Measurements from ENCODE around the gene CANT1. TPM values are rescaled to one million over a fixed set of nuclear protein-coding genes. Genes with fewer than 3 reads are reported as not detected.

CANT1 gene
- total and polyA plus RNA-seq, 2 of the 13 experiments (the other 11 are each of a cell fraction or from before 2014, with no cell fraction given), result 34.1 to 42.1 TPM

DNA sequence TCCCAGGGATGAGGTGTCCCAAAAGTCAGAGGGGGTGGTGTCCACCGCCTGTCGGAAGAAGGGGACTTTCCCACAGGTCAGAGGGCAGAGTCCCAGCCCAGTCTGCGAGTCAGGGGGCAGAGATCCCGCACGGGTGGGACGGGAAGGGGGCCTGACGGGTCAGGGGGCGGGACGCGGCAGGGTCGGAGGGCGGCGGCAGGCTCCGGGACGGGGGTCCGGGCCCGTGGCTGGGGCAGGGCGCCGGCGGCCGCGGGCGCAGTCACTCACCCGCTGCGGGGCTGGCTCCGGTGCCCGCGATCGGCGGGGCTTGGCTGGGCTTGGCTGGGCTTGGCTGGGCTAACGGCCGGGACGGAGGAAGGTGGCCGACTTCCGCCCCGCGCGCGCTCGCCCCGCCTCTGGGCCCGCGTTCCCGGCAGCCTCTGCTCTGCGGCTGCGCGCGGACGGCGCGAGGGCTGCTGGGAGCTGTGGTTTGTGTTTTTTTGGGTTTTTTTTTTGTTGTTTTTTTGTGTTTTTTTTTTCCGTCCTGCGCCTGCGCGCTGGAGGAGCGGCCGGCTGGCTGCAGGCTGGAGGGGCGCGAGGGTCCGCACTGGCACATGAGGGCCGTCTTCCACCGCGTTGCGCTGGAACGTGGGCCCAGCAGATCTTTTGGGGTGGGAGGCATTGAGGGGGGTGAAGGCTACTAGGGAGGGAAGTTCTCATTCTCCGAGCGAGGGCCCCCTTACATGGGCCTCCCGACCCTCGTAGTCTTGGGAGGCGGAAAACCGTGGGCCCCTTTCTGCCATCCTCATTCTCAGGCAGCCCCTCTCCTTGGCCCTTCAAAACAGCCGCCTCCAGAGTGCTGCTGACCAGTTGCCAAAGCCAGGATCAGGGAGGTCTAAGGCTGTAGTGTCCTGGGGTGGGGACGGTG lies at the start of gene CANT1 (continued):
- TF ChIP-seq ZSCAN31 (CRISPR knock-in tag; IDR thresholded peaks at IDR 0.05; ENCODE audit: low read depth), result peak; percentile 71; the same call in 1 of the 2 replicates
- TF ChIP-seq, protein P1, sequence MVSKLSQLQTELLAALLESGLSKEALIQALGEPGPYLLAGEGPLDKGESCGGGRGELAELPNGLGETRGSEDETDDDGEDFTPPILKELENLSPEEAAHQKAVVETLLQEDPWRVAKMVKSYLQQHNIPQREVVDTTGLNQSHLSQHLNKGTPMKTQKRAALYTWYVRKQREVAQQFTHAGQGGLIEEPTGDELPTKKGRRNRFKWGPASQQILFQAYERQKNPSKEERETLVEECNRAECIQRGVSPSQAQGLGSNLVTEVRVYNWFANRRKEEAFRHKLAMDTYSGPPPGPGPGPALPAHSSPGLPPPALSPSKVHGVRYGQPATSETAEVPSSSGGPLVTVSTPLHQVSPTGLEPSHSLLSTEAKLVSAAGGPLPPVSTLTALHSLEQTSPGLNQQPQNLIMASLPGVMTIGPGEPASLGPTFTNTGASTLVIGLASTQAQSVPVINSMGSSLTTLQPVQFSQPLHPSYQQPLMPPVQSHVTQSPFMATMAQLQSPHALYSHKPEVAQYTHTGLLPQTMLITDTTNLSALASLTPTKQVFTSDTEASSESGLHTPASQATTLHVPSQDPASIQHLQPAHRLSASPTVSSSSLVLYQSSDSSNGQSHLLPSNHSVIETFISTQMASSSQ (IDR thresholded peaks at IDR 0.05; ENCODE audit: low read depth), result no peak
- TF ChIP-seq, protein P1 (CRISPR knock-in tag; IDR thresholded peaks at IDR 0.05; ENCODE audit: borderline replicate concordance), result no peak
- no peak for TF ChIP-seq PCBP2 (optimal IDR thresholded peaks at IDR 0.05; ENCODE audit: low read depth, low read length, poor library complexity, severe bottlenecking)
- peak; percentile 38; the same call in 1 of the 2 replicates for TF ChIP-seq PITX1 (CRISPR knock-in tag; IDR thresholded peaks at IDR 0.05)
- TF ChIP-seq, protein P2, sequence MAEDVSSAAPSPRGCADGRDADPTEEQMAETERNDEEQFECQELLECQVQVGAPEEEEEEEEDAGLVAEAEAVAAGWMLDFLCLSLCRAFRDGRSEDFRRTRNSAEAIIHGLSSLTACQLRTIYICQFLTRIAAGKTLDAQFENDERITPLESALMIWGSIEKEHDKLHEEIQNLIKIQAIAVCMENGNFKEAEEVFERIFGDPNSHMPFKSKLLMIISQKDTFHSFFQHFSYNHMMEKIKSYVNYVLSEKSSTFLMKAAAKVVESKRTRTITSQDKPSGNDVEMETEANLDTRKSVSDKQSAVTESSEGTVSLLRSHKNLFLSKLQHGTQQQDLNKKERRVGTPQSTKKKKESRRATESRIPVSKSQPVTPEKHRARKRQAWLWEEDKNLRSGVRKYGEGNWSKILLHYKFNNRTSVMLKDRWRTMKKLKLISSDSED (CRISPR knock-in tag; IDR thresholded peaks at IDR 0.05), result no peak
- TF ChIP-seq ZNF326 (CRISPR knock-in tag; IDR thresholded peaks at IDR 0.05; ENCODE audit: borderline replicate concordance), result no peak
- TF ChIP-seq, protein P3, sequence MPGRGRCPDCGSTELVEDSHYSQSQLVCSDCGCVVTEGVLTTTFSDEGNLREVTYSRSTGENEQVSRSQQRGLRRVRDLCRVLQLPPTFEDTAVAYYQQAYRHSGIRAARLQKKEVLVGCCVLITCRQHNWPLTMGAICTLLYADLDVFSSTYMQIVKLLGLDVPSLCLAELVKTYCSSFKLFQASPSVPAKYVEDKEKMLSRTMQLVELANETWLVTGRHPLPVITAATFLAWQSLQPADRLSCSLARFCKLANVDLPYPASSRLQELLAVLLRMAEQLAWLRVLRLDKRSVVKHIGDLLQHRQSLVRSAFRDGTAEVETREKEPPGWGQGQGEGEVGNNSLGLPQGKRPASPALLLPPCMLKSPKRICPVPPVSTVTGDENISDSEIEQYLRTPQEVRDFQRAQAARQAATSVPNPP (CRISPR knock-in tag; IDR thresholded peaks at IDR 0.05), result 0 out of 2 replicates have a peak, but pooled peaks have one; percentile 62
- TF ChIP-seq ZNF652 (CRISPR knock-in tag; IDR thresholded peaks at IDR 0.05; ENCODE audit: borderline replicate concordance, low read depth), result no peak
- TF ChIP-seq, protein P4, sequence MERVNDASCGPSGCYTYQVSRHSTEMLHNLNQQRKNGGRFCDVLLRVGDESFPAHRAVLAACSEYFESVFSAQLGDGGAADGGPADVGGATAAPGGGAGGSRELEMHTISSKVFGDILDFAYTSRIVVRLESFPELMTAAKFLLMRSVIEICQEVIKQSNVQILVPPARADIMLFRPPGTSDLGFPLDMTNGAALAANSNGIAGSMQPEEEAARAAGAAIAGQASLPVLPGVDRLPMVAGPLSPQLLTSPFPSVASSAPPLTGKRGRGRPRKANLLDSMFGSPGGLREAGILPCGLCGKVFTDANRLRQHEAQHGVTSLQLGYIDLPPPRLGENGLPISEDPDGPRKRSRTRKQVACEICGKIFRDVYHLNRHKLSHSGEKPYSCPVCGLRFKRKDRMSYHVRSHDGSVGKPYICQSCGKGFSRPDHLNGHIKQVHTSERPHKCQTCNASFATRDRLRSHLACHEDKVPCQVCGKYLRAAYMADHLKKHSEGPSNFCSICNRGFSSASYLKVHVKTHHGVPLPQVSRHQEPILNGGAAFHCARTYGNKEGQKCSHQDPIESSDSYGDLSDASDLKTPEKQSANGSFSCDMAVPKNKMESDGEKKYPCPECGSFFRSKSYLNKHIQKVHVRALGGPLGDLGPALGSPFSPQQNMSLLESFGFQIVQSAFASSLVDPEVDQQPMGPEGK (CRISPR knock-in tag; IDR thresholded peaks at IDR 0.05), result peak; percentile 56; the same call in 1 of the 2 replicates
- TF ChIP-seq, protein P5, sequence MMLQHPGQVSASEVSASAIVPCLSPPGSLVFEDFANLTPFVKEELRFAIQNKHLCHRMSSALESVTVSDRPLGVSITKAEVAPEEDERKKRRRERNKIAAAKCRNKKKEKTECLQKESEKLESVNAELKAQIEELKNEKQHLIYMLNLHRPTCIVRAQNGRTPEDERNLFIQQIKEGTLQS (CRISPR knock-in tag; IDR thresholded peaks at IDR 0.05), result no peak; the same call in 1 of the 2 replicates
- TF ChIP-seq ASH2L (IDR thresholded peaks at IDR 0.05; ENCODE audit: insufficient read length, low read depth, low read length), result no peak
- no peak for TF ChIP-seq PRPF4 (IDR thresholded peaks at IDR 0.05; ENCODE audit: low read depth, low read length, poor library complexity, severe bottlenecking)
- TF ChIP-seq RARG (CRISPR knock-in tag; IDR thresholded peaks at IDR 0.05; ENCODE audit: low read depth), result no peak
- TF ChIP-seq MED13 (CRISPR knock-in tag; IDR thresholded peaks at IDR 0.05), result no peak
- TF ChIP-seq, protein P6, sequence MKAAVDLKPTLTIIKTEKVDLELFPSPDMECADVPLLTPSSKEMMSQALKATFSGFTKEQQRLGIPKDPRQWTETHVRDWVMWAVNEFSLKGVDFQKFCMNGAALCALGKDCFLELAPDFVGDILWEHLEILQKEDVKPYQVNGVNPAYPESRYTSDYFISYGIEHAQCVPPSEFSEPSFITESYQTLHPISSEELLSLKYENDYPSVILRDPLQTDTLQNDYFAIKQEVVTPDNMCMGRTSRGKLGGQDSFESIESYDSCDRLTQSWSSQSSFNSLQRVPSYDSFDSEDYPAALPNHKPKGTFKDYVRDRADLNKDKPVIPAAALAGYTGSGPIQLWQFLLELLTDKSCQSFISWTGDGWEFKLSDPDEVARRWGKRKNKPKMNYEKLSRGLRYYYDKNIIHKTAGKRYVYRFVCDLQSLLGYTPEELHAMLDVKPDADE (CRISPR knock-in tag; IDR thresholded peaks at IDR 0.05), result no peak
- no peak for TF ChIP-seq ZNF564 (CRISPR knock-in tag; IDR thresholded peaks at IDR 0.05)
